AG04449 (cell line): ENCODE data around the gene PRDM2.

Experiments
- CTCF ChIA-PET: fragments of 350-600 bp; formaldehyde crosslinking; extraction: SDS; loops from one replicate; lab custom pipeline; 2021; ENCODE audit warnings: antibody characterized with exemption; lab: Yijun Ruan, JAX
- POLR2A ChIA-PET: fragments of 400-600, 350-600 bp; formaldehyde crosslinking; extraction: SDS; loops from one replicate; lab custom pipeline; 2020; ENCODE audit warnings: antibody characterized with exemption, inconsistent platforms; lab: Yijun Ruan, JAX
- DNase-seq: peaks from one replicate; pipeline ENCODE4 v3.0.0-alpha.2; 2010; ENCODE audit warnings: low read depth, low spot score
- H3K4me3 ChIP-seq: 2 replicates; pipeline ENCODE4 v1.5.1; 2011; ENCODE audit warnings: low read depth, mild to moderate bottlenecking, control low read depth, low read length
- CTCF ChIP-seq: IDR thresholded peaks from one replicate; pipeline ENCODE4 v1.5.1; 2011; ENCODE audit warnings: mild to moderate bottlenecking, moderate library complexity, low read length, control low read depth, inconsistent platforms; ENCODE audit not compliant: insufficient read depth; ENCODE audit errors: missing control alignments

The PRDM2 gene

GRCh38 chr1:13748610-13749505 lies 48.9 kb downstream of the PRDM2 start:
- peak; percentile 64 for DNase-seq
- TF ChIP-seq CTCF, result no peak
- ChIA-PET POLR2A (interaction anchor here (0.6 to 1.5 kb wide), 12 partner anchors 9 to 56 kb away, joined by 3 to 9 read pairs (median 4); no protein-coding TSS in a partner anchor), CTCF (interaction anchor here (0.8 to 1.4 kb wide), 7 partner anchors 9 to 65 kb away, joined by 3 to 6 read pairs (median 4); no protein-coding TSS in a partner anchor)
- H3K4me3 ChIP-seq, result peak overlapping the region; percentile 72

GRCh38 chr1:13749543-13750341 lies 49.8 kb downstream of the PRDM2 start:
- peak overlapping the region; percentile 72 for H3K4me3 ChIP-seq
- no peak for TF ChIP-seq CTCF
- ChIA-PET POLR2A (interaction anchor here (0.8 to 1.5 kb wide), 9 partner anchors 8 to 51 kb away, joined by 3 to 9 read pairs (median 4); no protein-coding TSS in a partner anchor), CTCF (interaction anchor here (0.8 to 1.4 kb wide), 4 partner anchors 8 to 61 kb away, joined by 4 to 6 read pairs (median 4); no protein-coding TSS in a partner anchor)
- DNase-seq, result no peak

- DNase-seq, result no peak
- no peak for TF ChIP-seq CTCF
- ChIA-PET POLR2A (interaction anchor here (1.1 kb wide), 1 partner anchor 40 kb away, joined by 3 read pairs; no protein-coding TSS in a partner anchor), CTCF (interaction anchor here (0.8 to 2.3 kb wide), 4 partner anchors 25 to 44 kb away, joined by 3 to 10 read pairs (median 3); no protein-coding TSS in a partner anchor)
- peak overlapping the region; percentile 28; the same call in 1 of the 2 replicates for H3K4me3 ChIP-seq
Observed at GRCh38 chr1:13751458-13751871, 51.5 kb downstream of the PRDM2 start.

GRCh38 chr1:13751985-13752384 lies 52.0 kb downstream of the PRDM2 start:
- POLR2A ChIA-PET, result interaction anchor here (1.1 kb wide), 1 partner anchor 40 kb away, joined by 3 read pairs; no protein-coding TSS in a partner anchor
- no peak overlapping the region for H3K4me3 ChIP-seq
- TF ChIP-seq CTCF, result no peak
- CTCF ChIA-PET, result interaction anchor here (0.9 to 2.3 kb wide), 3 partner anchors 26 to 43 kb away, joined by 3 to 10 read pairs (median 3); no protein-coding TSS in a partner anchor
- DNase-seq, result no peak

- no peak for TF ChIP-seq CTCF
- no peak overlapping the region for H3K4me3 ChIP-seq
- CTCF ChIA-PET, result interaction anchor here (2.3 kb wide), 1 partner anchor 27 kb away, joined by 10 read pairs; no protein-coding TSS in a partner anchor
- POLR2A ChIA-PET, result no interaction called here
- DNase-seq, result no peak
Observed at GRCh38 chr1:13752852-13753251, 52.9 kb downstream of the PRDM2 start.
